Neural cell (in vitro differentiated cells): ENCODE results near the gene TRPM3. TPM values are rescaled to one million over a fixed set of nuclear protein-coding genes. Genes with fewer than 3 reads are reported as not detected.

Source experiments
- H2AFZ ChIP-seq: fragments of 200-600, 300-800 bp; sonication (generic), shearing (Covaris generic); 2 replicates; pipeline ENCODE4 v1.6.0; 2014; ENCODE audit warnings: low read depth, mild to moderate bottlenecking, antibody characterized with exemption, low read length, moderate library complexity
- H3F3A ChIP-seq: fragments of 200-600 bp; shearing (Covaris generic); 2 replicates; pipeline ENCODE4 v1.6.1; 2016; ENCODE audit warnings: mild to moderate bottlenecking, moderate library complexity, mixed read lengths, antibody characterized with exemption, low read length; ENCODE audit not compliant: insufficient read depth, poor library complexity, severe bottlenecking
- H3K27ac ChIP-seq: fragments of 200-600, 300-800 bp; sonication (generic), shearing (Covaris generic); 2 replicates; pipeline ENCODE4 v1.5.1; 2014; ENCODE audit warnings: mild to moderate bottlenecking, low read length, moderate library complexity
- H3K27me3 ChIP-seq: fragments of 300-800, 200-600 bp; sonication (generic), shearing (Covaris generic); 2 replicates; pipeline ENCODE4 v1.6.0; 2014; ENCODE audit warnings: mild to moderate bottlenecking, low read depth, low read length, moderate library complexity; ENCODE audit not compliant: insufficient read depth
- H3K36me3 ChIP-seq: fragments of 300-800, 200-600 bp; sonication (generic), shearing (Covaris generic); 2 replicates; pipeline ENCODE4 v1.5.1; 2014; ENCODE audit warnings: mild to moderate bottlenecking, antibody characterized with exemption, low read length, moderate library complexity; ENCODE audit not compliant: insufficient read depth
- H3K4me2 ChIP-seq: fragments of 300-800, 200-600 bp; sonication (generic), shearing (Covaris generic); 2 replicates; pipeline ENCODE4 v1.6.0; 2014; ENCODE audit warnings: mild to moderate bottlenecking, low read length
- H3K4me3 ChIP-seq: fragments of 300-800, 200-600 bp; sonication (generic), shearing (Covaris generic); 2 replicates; pipeline ENCODE4 v1.5.1; 2014; ENCODE audit warnings: mild to moderate bottlenecking, low read length, moderate library complexity
- H3K79me2 ChIP-seq: fragments of 200-600 bp; shearing (Covaris generic); replicated peaks from 2 replicates; pipeline ENCODE4 v1.6.0; 2014; ENCODE audit warnings: mild to moderate bottlenecking, low read length, moderate library complexity; ENCODE audit not compliant: insufficient read depth
- H3K9ac ChIP-seq: fragments of 300-800, 200-600 bp; sonication (generic), shearing (Covaris generic); 2 replicates; pipeline ENCODE4 v1.6.1; 2016; ENCODE audit warnings: mild to moderate bottlenecking, low read length, mixed read lengths
- H3K9me2 ChIP-seq: fragments of 200-600 bp; shearing (Covaris generic); 2 replicates; pipeline ENCODE4 v1.6.1; 2016; ENCODE audit warnings: mild to moderate bottlenecking, low read length, mixed read lengths; ENCODE audit not compliant: insufficient read depth
- H3K9me3 ChIP-seq: fragments of 200-600, 300-800 bp; sonication (generic), shearing (Covaris generic); 2 replicates; pipeline ENCODE4 v1.6.1; 2016; ENCODE audit warnings: mild to moderate bottlenecking, mixed run types, low read length, moderate library complexity, mixed read lengths
- H4K20me1 ChIP-seq: fragments of 200-600 bp; shearing (Covaris generic); 2 replicates; pipeline ENCODE4 v1.6.1; 2016; ENCODE audit warnings: mild to moderate bottlenecking, mixed run types; ENCODE audit not compliant: insufficient read depth
- EP300 ChIP-seq: fragments of 450-650 bp; conservative IDR thresholded peaks from 2 replicates; pipeline ENCODE4 v1.6.1; 2014; ENCODE audit warnings: antibody characterized with exemption, mild to moderate bottlenecking, moderate library complexity; ENCODE audit not compliant: poor library complexity, severe bottlenecking
- EZH2 ChIP-seq: fragments of 200-600, 300-800 bp; shearing (Covaris generic), sonication (generic); IDR thresholded peaks from 2 replicates; pipeline ENCODE4 v1.6.1; 2014; ENCODE audit warnings: antibody characterized with exemption, low read length, borderline replicate concordance, mild to moderate bottlenecking; ENCODE audit not compliant: insufficient read depth, poor library complexity, severe bottlenecking
- MXI1 ChIP-seq: fragments of 450-650 bp; conservative IDR thresholded peaks from 2 replicates; pipeline ENCODE4 v1.6.1; 2014; ENCODE audit warnings: antibody characterized with exemption, mild to moderate bottlenecking; ENCODE audit not compliant: poor library complexity, severe bottlenecking
- POLR2AphosphoS5 ChIP-seq: IDR thresholded peaks from 2 replicates; pipeline ENCODE4 v1.6.1; 2012
- RAD21 ChIP-seq: fragments of 450-650 bp; conservative IDR thresholded peaks from 2 replicates; pipeline ENCODE4 v1.6.1; 2014; ENCODE audit warnings: antibody characterized with exemption, mild to moderate bottlenecking, moderate library complexity
- SMC3 ChIP-seq: fragments of 450-650 bp; conservative IDR thresholded peaks from 2 replicates; pipeline ENCODE4 v1.6.1; 2014; ENCODE audit warnings: antibody characterized with exemption, mild to moderate bottlenecking, moderate library complexity; ENCODE audit not compliant: poor library complexity
- TAF1 ChIP-seq: IDR thresholded peaks from 2 replicates; pipeline ENCODE4 v1.6.1; 2012; ENCODE audit warnings: low read depth
- polyA plus RNA-seq: library from polyadenylated mRNA; depleted of rRNA; stranded (reverse); fragments of >200 nt; gene quantifications from 2 replicates; pipeline ENCODE4 v1.2.3, GENCODE V29; 2014
- TF ChIP-seq, protein P1 (sequence below): IDR thresholded peaks from 2 replicates; pipeline ENCODE4 v1.6.1; 2012; ENCODE audit warnings: borderline replicate concordance
- TF ChIP-seq, protein P2 (sequence below): fragments of 450-650 bp; IDR thresholded peaks from 2 replicates; pipeline ENCODE4 v1.5.1; 2014; ENCODE audit warnings: antibody characterized with exemption, mild to moderate bottlenecking, moderate library complexity; ENCODE audit not compliant: poor library complexity, severe bottlenecking

The TRPM3 gene
- polyA plus RNA-seq, 1 donor from 2014 or later: 1.3 TPM

DNA sequence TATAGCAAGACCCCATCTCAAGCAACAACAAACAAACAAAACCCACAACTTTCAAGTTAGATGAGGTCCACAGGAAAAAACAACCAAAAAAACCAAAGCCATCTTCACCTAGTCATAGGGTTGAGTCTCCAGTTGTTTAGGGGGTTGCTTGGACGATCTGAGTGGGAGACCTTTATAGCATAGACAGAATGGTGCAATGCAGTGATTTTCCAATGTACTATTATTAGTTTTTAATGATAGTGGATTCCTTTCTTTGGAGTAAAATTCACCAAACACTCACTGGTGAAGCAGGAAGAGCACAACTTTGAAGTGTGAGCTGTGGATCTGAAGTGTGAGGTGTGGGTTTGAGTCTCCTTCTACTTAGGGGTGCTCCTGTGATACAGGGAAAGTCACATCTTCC is 640.0 kb downstream of the TRPM3 start:
- H3K27ac ChIP-seq: no peak overlapping the region
- no peaks in the 10 kb centered on the region for H4K20me1 ChIP-seq
- no peaks in the 10 kb centered on the region for H3K9me2 ChIP-seq
- H3K9me3 ChIP-seq: no peaks in the 10 kb centered on the region
- no peak overlapping the region for H3K4me2 ChIP-seq
- H3K36me3 ChIP-seq: no peaks in the 10 kb centered on the region
- H3F3A ChIP-seq: no peaks in the 10 kb centered on the region
- H3K79me2 ChIP-seq: no peaks in the 10 kb centered on the region
- no peak overlapping the region for H2AFZ ChIP-seq
- H3K4me3 ChIP-seq: no peak overlapping the region
- no peaks in the 10 kb centered on the region for H3K27me3 ChIP-seq
- no peak overlapping the region for H3K9ac ChIP-seq
- TF ChIP-seq EP300 (no peak), POLR2AphosphoS5 (no peak), MXI1 (no peak), SMC3 (no peak), RAD21 (no peak), EZH2 (no peak), TAF1 (no peak)
- TF ChIP-seq, protein P1, sequence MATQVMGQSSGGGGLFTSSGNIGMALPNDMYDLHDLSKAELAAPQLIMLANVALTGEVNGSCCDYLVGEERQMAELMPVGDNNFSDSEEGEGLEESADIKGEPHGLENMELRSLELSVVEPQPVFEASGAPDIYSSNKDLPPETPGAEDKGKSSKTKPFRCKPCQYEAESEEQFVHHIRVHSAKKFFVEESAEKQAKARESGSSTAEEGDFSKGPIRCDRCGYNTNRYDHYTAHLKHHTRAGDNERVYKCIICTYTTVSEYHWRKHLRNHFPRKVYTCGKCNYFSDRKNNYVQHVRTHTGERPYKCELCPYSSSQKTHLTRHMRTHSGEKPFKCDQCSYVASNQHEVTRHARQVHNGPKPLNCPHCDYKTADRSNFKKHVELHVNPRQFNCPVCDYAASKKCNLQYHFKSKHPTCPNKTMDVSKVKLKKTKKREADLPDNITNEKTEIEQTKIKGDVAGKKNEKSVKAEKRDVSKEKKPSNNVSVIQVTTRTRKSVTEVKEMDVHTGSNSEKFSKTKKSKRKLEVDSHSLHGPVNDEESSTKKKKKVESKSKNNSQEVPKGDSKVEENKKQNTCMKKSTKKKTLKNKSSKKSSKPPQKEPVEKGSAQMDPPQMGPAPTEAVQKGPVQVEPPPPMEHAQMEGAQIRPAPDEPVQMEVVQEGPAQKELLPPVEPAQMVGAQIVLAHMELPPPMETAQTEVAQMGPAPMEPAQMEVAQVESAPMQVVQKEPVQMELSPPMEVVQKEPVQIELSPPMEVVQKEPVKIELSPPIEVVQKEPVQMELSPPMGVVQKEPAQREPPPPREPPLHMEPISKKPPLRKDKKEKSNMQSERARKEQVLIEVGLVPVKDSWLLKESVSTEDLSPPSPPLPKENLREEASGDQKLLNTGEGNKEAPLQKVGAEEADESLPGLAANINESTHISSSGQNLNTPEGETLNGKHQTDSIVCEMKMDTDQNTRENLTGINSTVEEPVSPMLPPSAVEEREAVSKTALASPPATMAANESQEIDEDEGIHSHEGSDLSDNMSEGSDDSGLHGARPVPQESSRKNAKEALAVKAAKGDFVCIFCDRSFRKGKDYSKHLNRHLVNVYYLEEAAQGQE: no peak
- TF ChIP-seq, protein P2, sequence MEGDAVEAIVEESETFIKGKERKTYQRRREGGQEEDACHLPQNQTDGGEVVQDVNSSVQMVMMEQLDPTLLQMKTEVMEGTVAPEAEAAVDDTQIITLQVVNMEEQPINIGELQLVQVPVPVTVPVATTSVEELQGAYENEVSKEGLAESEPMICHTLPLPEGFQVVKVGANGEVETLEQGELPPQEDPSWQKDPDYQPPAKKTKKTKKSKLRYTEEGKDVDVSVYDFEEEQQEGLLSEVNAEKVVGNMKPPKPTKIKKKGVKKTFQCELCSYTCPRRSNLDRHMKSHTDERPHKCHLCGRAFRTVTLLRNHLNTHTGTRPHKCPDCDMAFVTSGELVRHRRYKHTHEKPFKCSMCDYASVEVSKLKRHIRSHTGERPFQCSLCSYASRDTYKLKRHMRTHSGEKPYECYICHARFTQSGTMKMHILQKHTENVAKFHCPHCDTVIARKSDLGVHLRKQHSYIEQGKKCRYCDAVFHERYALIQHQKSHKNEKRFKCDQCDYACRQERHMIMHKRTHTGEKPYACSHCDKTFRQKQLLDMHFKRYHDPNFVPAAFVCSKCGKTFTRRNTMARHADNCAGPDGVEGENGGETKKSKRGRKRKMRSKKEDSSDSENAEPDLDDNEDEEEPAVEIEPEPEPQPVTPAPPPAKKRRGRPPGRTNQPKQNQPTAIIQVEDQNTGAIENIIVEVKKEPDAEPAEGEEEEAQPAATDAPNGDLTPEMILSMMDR: no peak

DNA sequence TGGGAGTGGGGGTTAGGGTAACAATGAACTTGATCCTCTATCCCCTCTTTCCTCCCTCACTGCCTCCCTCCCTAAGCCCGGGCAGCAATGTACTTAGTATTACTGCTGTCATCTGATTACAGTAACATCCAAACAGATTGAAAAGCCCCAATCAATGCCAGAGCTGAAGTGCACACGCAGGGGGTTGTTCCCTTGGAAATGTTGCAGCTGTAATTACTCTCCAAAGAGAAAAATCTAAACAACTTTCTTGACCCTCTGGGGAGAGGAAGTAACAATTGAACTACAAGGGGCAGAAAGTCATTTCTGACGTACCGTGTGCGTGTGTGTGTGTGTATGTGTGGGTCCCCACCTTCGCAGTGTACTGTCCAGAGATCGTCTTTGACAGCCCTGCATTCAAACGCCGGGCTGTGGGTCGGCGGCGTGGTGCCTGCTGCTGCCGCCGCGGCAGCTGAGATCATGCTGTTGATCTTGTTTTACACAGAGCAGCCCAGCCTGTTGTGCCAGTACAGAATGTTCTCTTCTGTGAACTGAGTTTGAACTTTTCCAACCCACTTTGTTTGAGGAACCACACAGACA is 640.9 kb downstream of the TRPM3 start:
- H3F3A ChIP-seq: no peaks in the 10 kb centered on the region
- H3K79me2 ChIP-seq: no peaks in the 10 kb centered on the region
- no peaks in the 10 kb centered on the region for H3K9me2 ChIP-seq
- no peak overlapping the region for H2AFZ ChIP-seq
- H3K36me3 ChIP-seq: no peaks in the 10 kb centered on the region
- no peak overlapping the region for H3K4me2 ChIP-seq
- no peaks in the 10 kb centered on the region for H3K9me3 ChIP-seq
- H3K4me3 ChIP-seq: no peak overlapping the region
- H4K20me1 ChIP-seq: no peaks in the 10 kb centered on the region
- H3K9ac ChIP-seq: no peak overlapping the region
- no peaks in the 10 kb centered on the region for H3K27me3 ChIP-seq
- TF ChIP-seq MXI1 (no peak), SMC3 (no peak), EP300 (no peak), POLR2AphosphoS5 (no peak), TAF1 (no peak), RAD21 (no peak)
- TF ChIP-seq, protein P1: no peak
- TF ChIP-seq, protein P2: no peak
- H3K27ac ChIP-seq: peak overlapping the region; percentile 7
